Trophoblast cell (in vitro differentiated cells and primary cell): ENCODE data around the gene PPM1F.

ENCODE experiments used
- DNase-seq, 2 donors: peaks; one replicate each; pipeline ENCODE4 v3.0.0-alpha.2; 2016
- H2AFZ ChIP-seq: 2 replicates; pipeline ENCODE4 v1.6.1; 2013; ENCODE audit warnings: low read length, moderate library complexity, mild to moderate bottlenecking; ENCODE audit not compliant: insufficient read depth, poor library complexity
- H2AK5ac ChIP-seq: 2 replicates; pipeline ENCODE4 v1.6.1; 2013; ENCODE audit warnings: mild to moderate bottlenecking, low read length
- H2BK120ac ChIP-seq: 2 replicates; pipeline ENCODE4 v1.6.1; 2013; ENCODE audit warnings: low read length, mild to moderate bottlenecking, moderate library complexity; ENCODE audit not compliant: insufficient read depth, poor library complexity
- H2BK12ac ChIP-seq: 2 replicates; pipeline ENCODE4 v1.6.1; 2013; ENCODE audit warnings: mild to moderate bottlenecking, low read length, moderate library complexity
- H2BK5ac ChIP-seq: 2 replicates; pipeline ENCODE4 v1.6.1; 2013; ENCODE audit warnings: low read length, low read depth, moderate library complexity, mild to moderate bottlenecking; ENCODE audit not compliant: poor library complexity
- H3K14ac ChIP-seq: 2 replicates; pipeline ENCODE4 v1.6.1; 2013; ENCODE audit warnings: mild to moderate bottlenecking, low read length
- H3K18ac ChIP-seq: 2 replicates; pipeline ENCODE4 v1.6.1; 2013; ENCODE audit warnings: mild to moderate bottlenecking, low read length
- H3K23ac ChIP-seq: 2 replicates; pipeline ENCODE4 v1.6.1; 2013; ENCODE audit warnings: low read length
- H3K27ac ChIP-seq: 2 replicates; pipeline ENCODE4 v1.5.1; 2013; ENCODE audit warnings: low read depth, mild to moderate bottlenecking, inconsistent platforms, low read length, moderate library complexity
- H3K27me3 ChIP-seq: 2 replicates; pipeline ENCODE4 v1.6.1; 2013; ENCODE audit warnings: inconsistent platforms, mild to moderate bottlenecking, low read length, moderate library complexity; ENCODE audit not compliant: insufficient read depth
- H3K36me3 ChIP-seq, 2 experiments: 1 replicate in 1 of 2; 2 replicates in 1 of 2; pipeline ENCODE4 v1.6.1; 2013; ENCODE audit warnings: low read length in 2 of 2, mild to moderate bottlenecking in 2 of 2, moderate library complexity in 1 of 2; ENCODE audit not compliant: insufficient read depth in 2 of 2, control insufficient read depth in 1 of 2
- H3K4ac ChIP-seq: 2 replicates; pipeline ENCODE4 v1.6.1; 2013; ENCODE audit warnings: low read depth, mild to moderate bottlenecking, low read length, moderate library complexity
- H3K4me1 ChIP-seq, 2 experiments: 1 replicate in 1 of 2; 2 replicates in 1 of 2; pipeline ENCODE4 v1.6.1; 2013; ENCODE audit warnings: low read length in 2 of 2, mild to moderate bottlenecking in 2 of 2, moderate library complexity in 1 of 2; ENCODE audit not compliant: insufficient read depth in 2 of 2, control insufficient read depth in 1 of 2
- H3K4me2 ChIP-seq: 2 replicates; pipeline ENCODE4 v1.6.1; 2013; ENCODE audit warnings: inconsistent platforms, mild to moderate bottlenecking, low read length, moderate library complexity
- H3K4me3 ChIP-seq: 2 replicates; pipeline ENCODE4 v1.5.1; 2013; ENCODE audit warnings: mild to moderate bottlenecking, low read depth, low read length, inconsistent platforms
- H3K79me1 ChIP-seq: one replicate; pipeline ENCODE4 v1.6.1; 2013; ENCODE audit warnings: low read length
- H3K79me2 ChIP-seq: 2 replicates; pipeline ENCODE4 v1.6.1; 2013; ENCODE audit warnings: low read length, mild to moderate bottlenecking; ENCODE audit not compliant: control insufficient read depth, insufficient read depth, poor library complexity
- H3K9ac ChIP-seq: 2 replicates; pipeline ENCODE4 v1.6.1; 2013; ENCODE audit warnings: mild to moderate bottlenecking, low read length
- H3K9me3 ChIP-seq: 2 replicates; pipeline ENCODE4 v1.6.1; 2013; ENCODE audit warnings: low read depth, mild to moderate bottlenecking, control low read depth, inconsistent platforms, low read length; ENCODE audit not compliant: insufficient read depth
- H4K12ac ChIP-seq: 2 replicates; pipeline ENCODE4 v1.6.1; 2013; ENCODE audit warnings: low read depth, mild to moderate bottlenecking, low read length, moderate library complexity
- H4K8ac ChIP-seq: 2 replicates; pipeline ENCODE4 v1.6.1; 2013; ENCODE audit warnings: low read depth, mild to moderate bottlenecking, low read length, moderate library complexity
- H4K91ac ChIP-seq: one replicate; pipeline ENCODE4 v1.6.1; 2013; ENCODE audit warnings: low read depth, mild to moderate bottlenecking, low read length, moderate library complexity
- whole genome bisulfite sequencing: extraction: QIAGEN DNeasy Blood & Tissue Kit; methylation state at CpG from one replicate; pipeline ENCODE4 v1.1.7; 2013; ENCODE audit warnings: missing lambda C conversion rate; ENCODE audit not compliant: insufficient read length, insufficient coverage; ENCODE audit errors: extremely low coverage; 5-methylcytosine and 5-hydroxymethylcytosine counted together

The PPM1F gene

GRCh38 chr22:21970800-21971617 lies 18.4 kb upstream of the PPM1F start:
- Histone ChIP-seq H4K91ac (no peak overlapping the region), H3K23ac (no peak overlapping the region), H3K79me2 (no peaks in the 10 kb centered on the region), H3K4me3 (no peak overlapping the region), H2AK5ac (no peak overlapping the region), H3K4me2 (no peak overlapping the region), H3K36me3 (peaks cover 73 to 85% of the 10 kb centered on the region in 2 experiments), H2AFZ (no peak overlapping the region), H2BK120ac (no peak overlapping the region), H4K12ac (no peak overlapping the region), H4K8ac (no peak overlapping the region), H2BK12ac (no peak overlapping the region), H3K9me3 (peaks cover 3% of the 10 kb centered on the region), H3K4me1 (no peaks in the 10 kb centered on the region), H3K14ac (no peak overlapping the region), H3K4ac (no peak overlapping the region), H3K27ac (no peak overlapping the region), H2BK5ac (no peak overlapping the region), H3K9ac (no peak overlapping the region), H3K79me1 (no peaks in the 10 kb centered on the region), H3K18ac (no peak overlapping the region), H3K27me3 (no peaks in the 10 kb centered on the region)
- no CpG with 5 or more reads among the region's 18 CpGs for WGBS
- no peak for DNase-seq

- Histone ChIP-seq H3K9me3 (peaks cover 3% of the 10 kb centered on the region), H3K14ac (no peak overlapping the region), H3K27me3 (no peaks in the 10 kb centered on the region), H4K12ac (no peak overlapping the region), H2BK12ac (no peak overlapping the region), H3K27ac (no peak overlapping the region), H2AK5ac (no peak overlapping the region), H3K36me3 (peaks cover 71 to 87% of the 10 kb centered on the region in 2 experiments), H3K4me2 (no peak overlapping the region), H3K4me1 (no peaks in the 10 kb centered on the region), H2AFZ (no peak overlapping the region), H3K4ac (no peak overlapping the region), H3K79me2 (no peaks in the 10 kb centered on the region), H4K8ac (no peak overlapping the region), H3K18ac (no peak overlapping the region), H3K79me1 (no peaks in the 10 kb centered on the region), H3K23ac (no peak overlapping the region), H2BK120ac (no peak overlapping the region), H2BK5ac (no peak overlapping the region), H4K91ac (no peak overlapping the region), H3K4me3 (no peak overlapping the region), H3K9ac (no peak overlapping the region)
- WGBS = 100% methylated on average over 2 of the region's 19 CpGs
- no peak for DNase-seq
Measured at GRCh38 chr22:21970037-21970799, 17.6 kb upstream of the PPM1F start.

GRCh38 chr22:21968452-21969129 lies 15.9 kb upstream of the PPM1F start:
- Histone ChIP-seq H3K4me3 (no peak overlapping the region), H3K18ac (no peak overlapping the region), H3K9ac (no peak overlapping the region), H2BK12ac (no peak overlapping the region), H3K4me1 (no peaks in the 10 kb centered on the region), H4K8ac (no peak overlapping the region), H3K27me3 (no peaks in the 10 kb centered on the region), H4K91ac (no peak overlapping the region), H3K4ac (no peak overlapping the region), H3K36me3 (peaks cover 72 to 88% of the 10 kb centered on the region in 2 experiments), H2BK5ac (no peak overlapping the region), H3K9me3 (peaks cover 6% of the 10 kb centered on the region), H3K4me2 (no peak overlapping the region), H3K79me1 (no peaks in the 10 kb centered on the region), H2BK120ac (no peak overlapping the region), H3K14ac (no peak overlapping the region), H3K23ac (no peak overlapping the region), H3K79me2 (no peaks in the 10 kb centered on the region), H2AFZ (no peak overlapping the region), H3K27ac (no peak overlapping the region), H2AK5ac (no peak overlapping the region), H4K12ac (no peak overlapping the region)
- no CpG with 5 or more reads among the region's 5 CpGs for WGBS
- DNase-seq = no peak

- Histone ChIP-seq H4K91ac (no peak overlapping the region), H3K9ac (no peak overlapping the region), H4K12ac (no peak overlapping the region), H2BK12ac (no peak overlapping the region), H3K23ac (no peak overlapping the region), H2BK120ac (no peak overlapping the region), H3K4me3 (no peak overlapping the region), H3K27ac (no peak overlapping the region), H3K79me1 (no peaks in the 10 kb centered on the region), H2AK5ac (no peak overlapping the region), H2AFZ (no peak overlapping the region), H3K4ac (no peak overlapping the region), H3K36me3 (peaks cover 73 to 87% of the 10 kb centered on the region in 2 experiments), H3K18ac (no peak overlapping the region), H3K14ac (no peak overlapping the region), H3K4me2 (no peak overlapping the region), H3K9me3 (peaks cover 7% of the 10 kb centered on the region), H3K4me1 (no peaks in the 10 kb centered on the region), H3K79me2 (no peaks in the 10 kb centered on the region), H2BK5ac (no peak overlapping the region), H4K8ac (no peak overlapping the region), H3K27me3 (no peaks in the 10 kb centered on the region)
- WGBS = no CpG with 5 or more reads among the region's 7 CpGs
- DNase-seq = no peak
Measured at GRCh38 chr22:21967693-21968271, 15.1 kb upstream of the PPM1F start.
